ENCODE measurements around the gene SLC25A33. TPM values are rescaled to one million over a fixed set of nuclear protein-coding genes. Genes with fewer than 3 reads are reported as not detected.
A peak's percentile ranks its signal among the peaks of the same experiment; 100 is the strongest.

The SLC25A33 gene
- total RNA-seq, 6 donors from 2014 or later: 2.1 to 13.2 (median 4.6) TPM

- 59 to 60% methylated on average over 6 to 9 of the region's 9 CpGs for WGBS, 2 donors
- Histone ChIP-seq H3K4me3 (peak overlapping the region in 1 of 4 donors; percentile 10), H3K27ac (no peak overlapping the region), H3K9me3 (no peaks in the 10 kb centered on the region), H3K36me3 (no peaks in the 10 kb centered on the region), H3K27me3 (peaks cover 0 to 3% (median 0%) of the 10 kb centered on the region in 4 donors), H3K4me1 (peaks cover 6 to 29% (median 11%) of the 10 kb centered on the region in 4 donors)
- TF ChIP-seq CTCF (IDR thresholded peaks at IDR 0.05) (no peak), EP300 (IDR thresholded peaks at IDR 0.05) (no peak), POLR2A (IDR thresholded peaks at IDR 0.05) (no peak), POLR2AphosphoS5 (IDR thresholded peaks at IDR 0.05) (no peak)
- DNase-seq (no peak), ATAC-seq (ENCODE audit: low FRiP score in 2 of 2) (no peak)
Measured at GRCh38 chr1:9626201-9626608, 86.9 kb downstream of the SLC25A33 start.

DNA sequence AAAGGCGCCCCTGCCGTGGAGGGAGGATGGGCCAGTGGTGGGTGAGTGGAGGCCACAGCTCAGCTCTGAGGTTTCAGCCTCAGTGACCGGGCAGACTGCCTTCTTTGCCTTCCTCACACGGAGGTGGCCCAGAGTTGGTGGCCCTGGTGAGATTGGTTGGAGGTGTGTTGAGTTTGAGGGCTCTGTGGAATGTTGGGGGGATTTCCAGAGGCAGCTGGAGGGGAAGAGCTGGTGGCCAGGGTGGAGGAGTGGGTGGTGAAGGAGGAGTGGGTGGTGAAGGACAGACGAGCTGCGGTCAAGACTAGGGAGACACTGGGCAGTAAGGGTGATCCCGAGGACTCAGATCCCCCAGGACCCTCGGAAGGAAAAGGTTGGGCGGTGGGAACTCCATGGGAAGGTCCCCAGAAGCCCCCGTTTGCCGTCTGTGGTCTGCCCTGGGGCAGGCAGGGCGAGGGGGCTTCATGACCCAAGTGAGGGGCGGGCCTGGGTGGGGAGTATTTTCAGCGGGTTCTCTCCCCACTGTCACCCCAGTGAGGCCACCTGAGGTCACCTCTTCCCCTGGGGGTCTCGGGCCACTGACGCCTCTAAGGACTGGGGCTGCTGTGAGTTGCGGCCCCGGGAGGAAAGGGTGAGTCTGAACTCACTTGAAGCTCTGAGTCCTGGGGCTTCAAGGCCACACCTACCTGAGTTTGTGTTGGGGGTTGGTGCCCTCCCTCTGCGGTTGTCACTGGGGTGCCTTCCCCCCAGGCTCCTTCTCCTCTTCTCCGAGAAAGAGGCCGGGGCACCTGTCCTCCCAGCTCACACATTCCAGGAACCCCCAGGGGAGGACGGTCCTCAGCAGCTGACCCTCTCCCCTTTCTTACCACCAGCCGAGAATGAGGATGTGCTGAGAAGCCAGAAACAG lies 89.5 kb downstream of the SLC25A33 start:
- H3K27me3 ChIP-seq: peaks cover 0 to 3% (median 0%) of the 10 kb centered on the region in 4 donors
- no peaks in the 10 kb centered on the region for H3K36me3 ChIP-seq
- peak in 1 of 2 donors; percentile 42 for DNase-seq
- no peak for TF ChIP-seq EP300 (IDR thresholded peaks at IDR 0.05)
- TF ChIP-seq CTCF (IDR thresholded peaks at IDR 0.05): no peak
- no peak for TF ChIP-seq POLR2A (IDR thresholded peaks at IDR 0.05)
- no peak for TF ChIP-seq POLR2AphosphoS5 (IDR thresholded peaks at IDR 0.05)
- peak overlapping the region; percentile 57 to 82 (median 70) for H3K27ac ChIP-seq
- H3K9me3 ChIP-seq: no peaks in the 10 kb centered on the region
- peaks cover 6 to 29% (median 11%) of the 10 kb centered on the region in 4 donors for H3K4me1 ChIP-seq
- WGBS, 2 donors: 58 to 65% methylated on average over 17 to 23 of the region's 23 CpGs
- peak overlapping the region in 3 of 4 donors; percentile 21 to 33 (median 29) for H3K4me3 ChIP-seq
- no peak for ATAC-seq (ENCODE audit: low FRiP score in 2 of 2)

DNA sequence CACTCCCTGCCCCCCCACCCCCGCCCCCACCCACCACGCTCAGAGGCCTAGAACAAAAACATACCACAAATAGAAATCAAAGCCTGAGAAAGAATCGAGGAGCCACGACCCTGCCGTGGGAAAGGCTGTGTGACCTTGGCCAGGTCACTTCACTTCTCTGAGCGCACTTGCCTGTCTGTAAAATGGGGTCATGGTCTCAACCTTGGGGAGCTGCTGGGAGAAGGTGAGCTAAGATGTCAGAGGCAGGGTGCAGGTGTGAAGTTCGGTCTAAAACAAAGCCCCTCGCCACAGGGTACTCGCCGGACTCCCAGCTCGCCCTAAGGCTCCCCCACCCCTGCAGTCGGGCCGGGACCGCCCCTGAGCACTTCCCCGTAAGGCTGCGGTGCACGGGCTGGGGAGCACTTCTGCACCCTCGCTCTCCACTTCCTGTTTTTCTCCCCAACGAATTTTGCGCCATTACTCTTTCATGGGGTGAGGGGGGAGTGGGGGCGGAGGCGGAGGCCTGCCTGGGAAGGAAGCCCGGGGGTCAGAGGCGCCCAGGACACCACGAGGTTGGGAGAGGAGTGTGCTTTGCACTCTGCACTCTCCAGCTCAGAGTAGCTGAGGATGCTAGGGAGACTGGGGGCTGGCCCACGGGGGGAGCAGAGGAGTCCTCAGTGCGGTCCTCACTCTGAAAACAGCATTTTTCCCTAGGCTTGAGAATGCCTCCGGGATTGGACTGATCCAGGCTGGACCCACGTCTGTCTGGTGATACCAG lies 90.4 kb downstream of the SLC25A33 start:
- Histone ChIP-seq H3K27me3 (peaks cover 0 to 3% (median 0%) of the 10 kb centered on the region in 4 donors), H3K4me3 (peak overlapping the region in 3 of 4 donors; percentile 21 to 33 (median 29)), H3K36me3 (no peaks in the 10 kb centered on the region), H3K9me3 (no peaks in the 10 kb centered on the region), H3K4me1 (peaks cover 6 to 29% (median 11%) of the 10 kb centered on the region in 4 donors), H3K27ac (peak overlapping the region; percentile 65 to 82 (median 73))
- WGBS, 2 donors: 26 to 28% methylated on average over 22 to 29 of the region's 29 CpGs
- ATAC-seq (ENCODE audit: low FRiP score in 2 of 2) (peak; percentile 66 to 74), DNase-seq (peak; percentile 82 to 87)
- TF ChIP-seq POLR2A (IDR thresholded peaks at IDR 0.05) (no peak), POLR2AphosphoS5 (IDR thresholded peaks at IDR 0.05) (peak; percentile 30 to 54)

GRCh38 chr1:9630331-9631111 lies 91.3 kb downstream of the SLC25A33 start:
- peak in 1 of 2 donors; percentile 1 for ATAC-seq (ENCODE audit: low FRiP score in 2 of 2)
- Histone ChIP-seq H3K9me3 (no peaks in the 10 kb centered on the region), H3K36me3 (no peaks in the 10 kb centered on the region), H3K4me1 (peaks cover 6 to 29% (median 11%) of the 10 kb centered on the region in 4 donors), H3K4me3 (peak overlapping the region in 3 of 4 donors; percentile 21 to 33 (median 29)), H3K27me3 (peaks cover 0 to 3% (median 0%) of the 10 kb centered on the region in 4 donors), H3K27ac (peak overlapping the region; percentile 65 to 82 (median 73))
- no peak for DNase-seq
- no peak for TF ChIP-seq POLR2AphosphoS5 (IDR thresholded peaks at IDR 0.05)
- TF ChIP-seq CTCF (IDR thresholded peaks at IDR 0.05): no peak
- no peak for TF ChIP-seq POLR2A (IDR thresholded peaks at IDR 0.05)
- TF ChIP-seq EP300 (IDR thresholded peaks at IDR 0.05): no peak
- WGBS, 2 donors: 44 to 52% methylated on average over 8 of the region's 8 CpGs
